Measurements from ENCODE around the gene RXFP3.
"Not testable (repeated sequence)": the region's sequence is repeated elsewhere in the genome, so short reads cannot be mapped to it uniquely, and the experiment has no call there.

Gene RXFP3

DNA sequence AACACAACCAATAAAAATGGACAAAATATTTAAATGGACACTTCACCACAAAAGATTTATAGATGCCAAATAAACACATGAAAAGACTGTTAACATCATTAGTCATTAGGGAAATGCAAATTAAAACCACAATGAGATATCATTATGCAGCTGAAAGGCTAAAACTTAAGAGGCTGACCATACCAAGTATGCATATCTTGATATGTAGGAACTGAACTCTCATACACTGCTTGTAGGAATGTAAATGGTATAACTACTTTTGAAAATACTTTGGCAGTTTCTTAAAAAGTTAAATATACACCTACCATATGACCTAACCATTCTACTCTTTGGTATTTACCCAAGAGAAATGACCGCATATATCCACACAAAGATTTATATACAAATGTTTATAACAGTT lies 30.8 kb upstream of the RXFP3 start:
- H3K27ac ChIP-seq = no peak overlapping the region
- no peak for DNase-seq
- H3K4me3 ChIP-seq (ENCODE audit: low read depth, low read length) = no peak overlapping the region
- in situ Hi-C loops (cut with HindIII; ENCODE audit: low pct_ligation_motif_present, low sequenced_read_pairs) = no loop called here
- H3K36me3 ChIP-seq (replicated peaks) = no peaks in the 10 kb centered on the region
- TF ChIP-seq, protein P1, sequence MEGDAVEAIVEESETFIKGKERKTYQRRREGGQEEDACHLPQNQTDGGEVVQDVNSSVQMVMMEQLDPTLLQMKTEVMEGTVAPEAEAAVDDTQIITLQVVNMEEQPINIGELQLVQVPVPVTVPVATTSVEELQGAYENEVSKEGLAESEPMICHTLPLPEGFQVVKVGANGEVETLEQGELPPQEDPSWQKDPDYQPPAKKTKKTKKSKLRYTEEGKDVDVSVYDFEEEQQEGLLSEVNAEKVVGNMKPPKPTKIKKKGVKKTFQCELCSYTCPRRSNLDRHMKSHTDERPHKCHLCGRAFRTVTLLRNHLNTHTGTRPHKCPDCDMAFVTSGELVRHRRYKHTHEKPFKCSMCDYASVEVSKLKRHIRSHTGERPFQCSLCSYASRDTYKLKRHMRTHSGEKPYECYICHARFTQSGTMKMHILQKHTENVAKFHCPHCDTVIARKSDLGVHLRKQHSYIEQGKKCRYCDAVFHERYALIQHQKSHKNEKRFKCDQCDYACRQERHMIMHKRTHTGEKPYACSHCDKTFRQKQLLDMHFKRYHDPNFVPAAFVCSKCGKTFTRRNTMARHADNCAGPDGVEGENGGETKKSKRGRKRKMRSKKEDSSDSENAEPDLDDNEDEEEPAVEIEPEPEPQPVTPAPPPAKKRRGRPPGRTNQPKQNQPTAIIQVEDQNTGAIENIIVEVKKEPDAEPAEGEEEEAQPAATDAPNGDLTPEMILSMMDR (IDR thresholded peaks at IDR 0.05; ENCODE audit: low read depth, low read length, missing control alignments) = no peak
- no peaks in the 10 kb centered on the region for H3K27me3 ChIP-seq (replicated peaks)

DNA sequence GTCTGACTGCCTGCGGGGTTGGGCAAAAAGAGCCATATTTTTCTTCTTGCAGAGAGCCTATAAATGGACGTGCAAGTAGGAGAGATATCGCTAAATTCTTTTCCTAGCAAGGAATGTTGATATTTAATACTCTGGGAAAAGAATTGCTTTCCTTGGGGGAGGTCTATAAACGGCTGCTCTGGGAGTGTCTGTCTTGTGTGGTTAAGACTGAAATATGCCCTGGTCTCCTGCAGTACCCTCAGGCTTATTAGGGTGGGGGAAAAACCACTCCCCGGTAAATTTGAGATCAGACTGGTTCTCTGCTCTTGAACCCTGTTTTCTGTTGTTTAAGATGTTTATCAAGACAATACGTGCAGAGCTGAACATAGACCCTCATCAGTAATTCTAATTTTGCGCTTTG lies 29.9 kb upstream of the RXFP3 start:
- in situ Hi-C loops (cut with HindIII; ENCODE audit: low pct_ligation_motif_present, low sequenced_read_pairs); H3K36me3 ChIP-seq (replicated peaks); H3K4me3 ChIP-seq (ENCODE audit: low read depth, low read length); H3K27me3 ChIP-seq (replicated peaks); H3K27ac ChIP-seq; DNase-seq: not testable (repeated sequence)

DNA sequence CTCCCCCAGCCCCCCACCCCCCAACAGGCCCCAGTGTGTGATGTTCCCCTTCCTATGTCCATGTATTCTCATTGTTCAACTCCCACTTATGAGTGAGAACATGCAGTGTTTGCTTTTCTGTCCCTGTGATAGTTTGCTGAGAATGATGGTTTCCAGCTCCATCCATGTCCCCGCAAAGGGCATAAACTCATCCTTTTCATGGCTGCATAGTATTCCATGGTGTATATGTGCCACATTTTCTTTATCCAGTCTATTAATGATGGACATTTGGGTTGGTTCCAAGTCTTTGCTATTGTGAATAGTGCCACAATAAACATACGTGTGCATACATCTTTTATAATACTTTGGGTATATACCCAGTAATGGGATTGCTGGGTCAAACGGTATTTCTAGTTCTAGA lies 21.3 kb upstream of the RXFP3 start:
- in situ Hi-C loops (cut with HindIII; ENCODE audit: low pct_ligation_motif_present, low sequenced_read_pairs); H3K27me3 ChIP-seq (replicated peaks); H3K27ac ChIP-seq; H3K36me3 ChIP-seq (replicated peaks); H3K4me3 ChIP-seq (ENCODE audit: low read depth, low read length); DNase-seq: not testable (repeated sequence)

DNA sequence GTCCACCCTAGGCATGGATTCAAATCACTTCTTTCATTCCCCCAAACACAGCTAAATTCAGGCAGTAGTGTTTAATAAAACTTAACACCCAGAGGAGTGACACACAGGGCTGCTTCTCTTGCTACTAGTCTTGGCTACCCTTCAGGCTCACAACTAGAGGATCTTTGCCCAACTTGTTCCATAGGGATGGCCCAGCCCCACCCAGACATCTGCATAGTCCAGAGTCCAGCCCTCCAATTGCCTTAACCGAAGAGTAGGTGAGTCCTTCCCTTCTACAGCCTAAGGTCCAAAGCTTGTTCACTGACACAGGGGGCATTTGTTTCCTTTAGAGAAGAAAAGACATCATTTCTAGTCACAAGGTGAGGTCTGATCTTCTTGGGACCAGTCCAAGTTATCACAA lies 15.2 kb upstream of the RXFP3 start:
- no peak overlapping the region for H3K27ac ChIP-seq
- TF ChIP-seq, protein P1 (IDR thresholded peaks at IDR 0.05; ENCODE audit: low read depth, low read length, missing control alignments) = no peak
- DNase-seq = no peak
- no peak overlapping the region for H3K4me3 ChIP-seq (ENCODE audit: low read depth, low read length)
- no peaks in the 10 kb centered on the region for H3K36me3 ChIP-seq (replicated peaks)
- in situ Hi-C loops (cut with HindIII; ENCODE audit: low pct_ligation_motif_present, low sequenced_read_pairs) = no loop called here
- no peaks in the 10 kb centered on the region for H3K27me3 ChIP-seq (replicated peaks)

DNA sequence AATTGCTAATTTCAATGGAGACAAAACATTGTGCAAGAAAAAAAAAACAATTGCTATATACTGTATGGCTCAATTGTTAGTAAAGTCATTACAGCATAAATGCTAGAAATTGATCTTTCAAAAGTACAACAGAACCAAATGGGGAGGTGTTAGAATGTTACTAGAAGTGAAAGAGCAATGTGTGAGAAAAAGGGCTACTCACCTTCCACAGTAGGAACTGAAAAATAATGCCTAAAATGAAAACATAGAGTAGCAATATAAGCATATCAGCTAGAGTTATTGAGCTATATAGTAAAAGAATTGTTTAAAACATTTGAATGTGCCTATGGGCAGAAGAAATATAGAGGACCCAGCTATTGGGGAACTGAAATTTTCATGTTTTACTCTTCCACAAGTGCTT lies 10.9 kb upstream of the RXFP3 start:
- TF ChIP-seq, protein P1 (IDR thresholded peaks at IDR 0.05; ENCODE audit: low read depth, low read length, missing control alignments) = no peak
- DNase-seq = no peak
- in situ Hi-C loops (cut with HindIII; ENCODE audit: low pct_ligation_motif_present, low sequenced_read_pairs) = no loop called here
- H3K4me3 ChIP-seq (ENCODE audit: low read depth, low read length) = no peak overlapping the region
- no peak overlapping the region for H3K27ac ChIP-seq
- no peaks in the 10 kb centered on the region for H3K36me3 ChIP-seq (replicated peaks)
- H3K27me3 ChIP-seq (replicated peaks) = no peaks in the 10 kb centered on the region

DNA sequence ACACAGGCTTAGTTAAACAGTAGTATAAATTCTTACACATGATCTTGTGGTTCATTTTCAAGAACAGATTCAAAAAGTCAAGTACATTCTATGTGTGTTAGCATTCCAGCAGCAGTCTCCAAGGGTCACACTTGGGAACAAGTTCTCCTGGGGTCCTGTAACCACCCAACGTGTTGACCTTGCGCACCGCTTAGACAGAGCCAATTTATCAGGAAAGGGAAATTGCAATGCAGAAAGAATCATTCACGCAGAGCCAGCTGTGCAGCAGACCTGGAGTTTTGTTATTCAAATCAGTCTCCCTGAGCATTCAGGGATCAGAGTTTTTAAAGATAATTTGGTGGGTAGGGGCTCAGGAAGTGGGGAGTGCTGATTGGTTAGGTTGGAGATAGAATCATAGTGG lies 8.5 kb upstream of the RXFP3 start:
- Histone ChIP-seq H3K4me3 (ENCODE audit: low read depth, low read length) (no peak overlapping the region), H3K27ac (no peak overlapping the region), H3K27me3 (replicated peaks) (no peaks in the 10 kb centered on the region), H3K36me3 (replicated peaks) (no peaks in the 10 kb centered on the region)
- in situ Hi-C loops (cut with HindIII; ENCODE audit: low pct_ligation_motif_present, low sequenced_read_pairs) = no loop called here
- TF ChIP-seq, protein P1 (IDR thresholded peaks at IDR 0.05; ENCODE audit: low read depth, low read length, missing control alignments) = no peak
- no peak for DNase-seq

DNA sequence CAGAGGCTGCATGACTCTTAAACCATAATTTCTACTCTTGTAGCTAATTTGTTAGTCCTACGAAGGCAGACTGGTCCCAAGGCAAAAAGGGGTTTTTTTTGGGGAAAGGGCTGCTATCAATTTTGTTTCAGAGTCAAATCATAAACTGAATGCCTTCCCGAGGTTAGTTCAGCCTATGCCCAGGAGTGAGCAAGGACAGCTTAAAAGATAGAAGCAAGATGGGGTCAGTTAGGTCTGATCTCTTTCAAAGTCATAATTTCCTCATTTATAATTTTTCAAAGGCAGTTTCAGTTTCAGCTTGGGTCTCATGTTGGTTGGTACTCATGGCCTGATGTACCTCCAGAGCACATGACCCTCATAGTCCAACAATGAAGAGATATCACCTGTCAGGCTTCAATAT lies 7.9 kb upstream of the RXFP3 start:
- H3K36me3 ChIP-seq (replicated peaks) = no peaks in the 10 kb centered on the region
- TF ChIP-seq, protein P1 (IDR thresholded peaks at IDR 0.05; ENCODE audit: low read depth, low read length, missing control alignments) = no peak
- no peak overlapping the region for H3K4me3 ChIP-seq (ENCODE audit: low read depth, low read length)
- in situ Hi-C loops (cut with HindIII; ENCODE audit: low pct_ligation_motif_present, low sequenced_read_pairs) = no loop called here
- H3K27ac ChIP-seq = no peak overlapping the region
- H3K27me3 ChIP-seq (replicated peaks) = no peaks in the 10 kb centered on the region
- DNase-seq = no peak

Measured in brain microvascular endothelial cell (primary cell).